Skeletal muscle cell (primary cell): ENCODE results near the gene NUDT14.

ENCODE experiments used
- DNase-seq: peaks from one replicate; pipeline ENCODE4 v3.0.0-alpha.2; 2010; ENCODE audit warnings: low read depth
- H3K4me3 ChIP-seq: 2 replicates; pipeline ENCODE4 v1.5.1; 2011; ENCODE audit warnings: low read depth, mild to moderate bottlenecking, control low read depth, low read length, moderate library complexity

Gene NUDT14

DNA sequence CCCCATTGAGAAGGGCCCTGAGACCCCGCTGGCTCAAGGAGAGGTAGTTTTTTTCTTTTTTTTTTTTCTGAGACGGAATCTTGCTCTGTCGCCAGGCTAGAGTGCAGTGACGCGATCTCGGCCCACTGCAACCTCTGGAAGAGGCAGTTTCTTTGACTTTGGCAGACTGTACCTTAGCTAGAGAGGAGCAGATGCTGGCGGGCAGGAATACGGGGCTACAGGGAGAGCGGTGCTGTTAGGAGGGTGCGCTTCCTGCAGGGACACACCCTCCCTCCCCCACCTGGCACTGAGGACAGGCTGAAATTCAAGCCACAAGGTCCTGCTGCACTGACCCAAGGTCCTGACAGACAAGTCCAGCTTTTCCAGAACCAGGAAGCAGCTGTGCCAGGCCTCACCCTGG, 32.2 kb upstream of the NUDT14 start:
- no peak overlapping the region for H3K4me3 ChIP-seq
- DNase-seq = no peak

DNA sequence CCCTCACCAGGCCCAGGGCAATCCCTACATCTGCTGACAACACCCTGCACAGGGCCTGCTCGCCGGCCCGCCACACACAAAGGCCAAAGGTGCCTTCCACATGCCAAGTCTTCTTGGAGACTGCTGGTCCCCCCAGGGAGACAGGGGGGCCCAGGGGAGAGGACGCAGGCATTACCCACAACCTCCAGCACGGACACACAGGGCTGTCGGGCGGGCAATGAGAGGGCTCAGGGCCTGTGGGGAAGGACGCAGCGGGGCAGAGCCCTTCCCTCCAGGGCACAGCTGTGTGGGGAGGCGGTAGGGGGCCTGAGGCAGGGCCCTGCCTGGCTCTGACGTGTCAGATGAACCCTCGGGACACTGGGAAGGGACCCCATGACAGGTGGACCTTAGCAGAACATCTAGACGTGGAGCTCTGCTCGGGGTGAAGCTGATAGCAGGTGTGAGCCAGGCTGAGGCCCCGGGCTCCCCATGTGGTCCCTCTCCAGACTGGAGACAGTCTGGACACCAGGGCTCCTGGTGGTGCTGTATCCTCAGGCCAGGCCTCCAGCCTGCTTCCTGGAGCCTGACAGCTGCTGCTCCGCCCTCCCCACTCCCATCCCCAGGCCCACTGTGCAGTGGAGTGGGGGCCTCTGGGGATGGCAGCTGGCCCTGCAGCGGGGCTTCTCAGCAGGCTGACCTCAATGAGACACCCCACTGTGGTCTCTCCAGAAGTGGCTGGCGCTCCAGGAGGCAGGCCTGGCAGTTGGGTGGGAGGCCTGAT, 31.6 kb upstream of the NUDT14 start:
- peak; percentile 38 for DNase-seq
- H3K4me3 ChIP-seq = no peak overlapping the region

DNA sequence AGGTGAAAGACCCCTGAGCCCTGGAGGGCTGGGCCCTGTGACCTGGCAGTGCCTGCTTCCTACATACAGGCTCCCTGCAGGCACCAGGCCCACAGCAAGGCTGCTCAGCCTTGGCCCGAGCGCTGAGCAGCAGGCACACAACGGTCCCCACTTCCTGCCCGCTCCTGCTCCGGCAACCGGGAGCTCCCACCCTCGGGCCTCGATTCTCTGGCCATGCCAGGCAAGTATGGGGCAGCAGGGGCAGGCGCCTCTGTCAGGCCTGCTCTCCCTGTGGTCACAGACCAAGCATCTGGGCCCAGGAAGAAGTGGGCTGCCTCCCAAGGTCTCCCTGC, 30.6 kb upstream of the NUDT14 start:
- DNase-seq = no peak
- no peak overlapping the region for H3K4me3 ChIP-seq

DNA sequence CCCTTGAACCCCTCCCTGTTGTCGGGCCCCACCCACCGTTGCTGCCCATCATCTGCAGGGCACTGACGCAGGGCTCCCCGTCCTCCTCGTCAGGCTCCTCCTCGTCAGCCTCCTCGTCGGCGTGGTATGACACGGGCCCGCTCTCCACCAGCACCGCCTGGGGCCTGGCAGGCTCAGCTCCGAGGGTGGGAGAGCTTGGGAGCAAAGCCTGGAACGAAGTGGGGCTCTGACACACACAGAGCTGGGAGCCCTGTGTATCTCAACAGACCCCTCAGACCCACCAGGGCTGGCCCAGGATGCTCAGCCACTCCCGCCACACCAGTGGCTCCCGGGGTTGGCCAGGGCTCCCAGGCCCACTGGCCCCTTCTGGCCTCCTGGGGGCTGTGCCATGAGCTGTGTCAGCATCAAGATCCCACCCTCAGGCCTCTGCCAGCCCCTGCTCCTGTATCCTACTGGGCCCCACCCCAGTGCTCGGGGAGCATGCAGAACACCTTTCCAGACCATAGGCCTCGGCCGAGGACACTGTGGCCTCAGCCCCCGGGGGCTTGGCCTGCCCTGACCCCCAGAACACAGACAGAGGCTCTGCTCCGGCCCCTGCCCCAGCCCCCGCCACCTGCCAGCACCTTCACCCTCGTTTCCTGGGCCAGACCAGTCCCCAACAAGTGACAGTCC, 30.1 kb upstream of the NUDT14 start:
- no peak overlapping the region for H3K4me3 ChIP-seq
- no peak for DNase-seq

DNA sequence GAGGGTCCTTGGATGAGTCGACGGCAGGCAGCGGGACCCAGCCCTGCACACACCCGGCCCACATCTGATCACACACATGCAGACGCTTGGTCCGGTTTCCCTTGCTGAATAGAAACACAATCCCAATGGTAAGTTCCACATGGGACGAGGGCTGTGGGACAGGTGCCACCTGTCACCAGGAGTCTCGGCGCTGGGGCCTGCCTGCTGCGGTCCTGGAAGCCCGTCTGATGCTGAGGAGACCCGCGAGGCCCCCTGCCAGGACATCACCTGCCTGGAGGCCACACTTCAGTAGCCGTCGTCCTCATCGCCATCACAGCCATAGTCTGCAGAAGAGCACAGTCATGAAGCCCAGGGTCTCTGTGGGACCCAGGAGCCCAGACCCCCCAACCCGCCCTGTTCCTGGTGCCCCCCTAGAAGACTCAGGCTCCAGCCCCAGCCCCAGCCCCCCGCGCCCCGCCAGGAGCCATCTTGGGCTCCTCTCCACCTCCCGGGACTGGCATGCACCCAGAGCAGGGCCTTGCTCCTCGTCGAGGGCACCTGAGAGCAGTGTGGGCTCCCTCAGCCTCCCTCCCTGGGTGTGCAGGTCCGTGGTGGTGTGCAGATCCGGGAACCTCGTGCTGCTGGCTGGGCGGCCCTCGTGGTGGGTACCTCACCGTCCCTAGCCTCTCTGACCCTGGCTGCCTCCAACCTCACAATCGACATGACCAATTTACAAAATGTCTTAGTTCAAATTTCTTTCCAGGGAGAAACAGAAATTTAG, 29.3 kb upstream of the NUDT14 start:
- no peak for DNase-seq
- H3K4me3 ChIP-seq = no peak overlapping the region

DNA sequence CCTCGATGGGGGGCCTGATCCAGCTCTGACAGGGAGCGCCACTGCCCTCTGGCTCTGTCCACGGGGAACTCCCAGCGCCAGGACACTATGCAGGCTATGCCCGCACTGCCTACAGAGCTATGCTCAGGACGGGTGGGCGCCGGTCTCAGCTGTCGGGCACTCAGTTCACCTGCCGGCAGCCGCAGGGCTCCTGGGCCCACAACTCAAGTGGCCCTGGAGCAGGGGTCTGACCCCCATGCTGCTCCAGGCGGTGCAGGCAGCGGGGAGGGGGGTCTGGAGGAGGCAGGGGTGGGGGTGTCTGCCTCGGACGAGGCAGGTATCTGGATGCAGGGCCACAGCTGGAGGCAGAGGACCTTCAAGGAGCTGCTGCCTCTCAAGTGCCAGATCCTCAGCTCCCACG, 28.5 kb upstream of the NUDT14 start:
- DNase-seq = no peak
- no peak overlapping the region for H3K4me3 ChIP-seq

DNA sequence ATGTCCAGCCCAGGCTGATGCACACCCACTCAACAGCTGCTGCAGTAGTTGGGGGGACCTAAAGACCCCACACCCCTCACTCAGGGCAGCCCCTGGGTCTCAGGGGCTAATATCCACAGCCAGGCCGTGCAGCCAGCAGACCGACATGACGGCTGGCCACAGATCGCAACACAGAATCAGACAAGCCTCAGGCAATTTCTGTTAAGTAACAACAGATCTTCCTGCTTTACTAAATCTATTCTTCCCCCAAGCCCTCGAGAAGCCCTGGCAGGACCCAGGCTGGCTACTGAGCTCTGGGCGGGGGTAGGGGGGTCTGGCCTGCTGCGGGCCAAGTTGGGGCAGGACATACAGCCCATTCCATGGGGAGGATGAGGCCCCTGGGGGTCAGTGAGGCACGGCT, 28.0 kb upstream of the NUDT14 start:
- H3K4me3 ChIP-seq = no peak overlapping the region
- DNase-seq = no peak

DNA sequence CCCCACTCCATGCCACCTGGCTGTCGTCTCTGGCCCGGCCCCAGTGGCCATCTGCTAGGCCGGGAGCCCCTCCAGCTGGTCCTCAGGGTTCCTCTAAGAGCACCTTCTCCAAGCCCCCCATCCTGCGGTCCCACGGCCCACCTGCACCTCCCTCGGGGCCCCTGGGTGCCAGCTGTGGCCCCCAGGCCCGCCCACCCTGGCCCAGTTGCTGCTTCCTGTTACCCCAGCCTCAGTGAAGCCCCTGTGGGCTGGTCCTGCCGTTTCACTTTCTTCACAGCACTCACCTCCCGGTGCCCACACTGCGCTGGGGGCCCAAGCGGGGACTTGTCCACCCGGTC, 27.6 kb upstream of the NUDT14 start:
- no peak for DNase-seq

DNA sequence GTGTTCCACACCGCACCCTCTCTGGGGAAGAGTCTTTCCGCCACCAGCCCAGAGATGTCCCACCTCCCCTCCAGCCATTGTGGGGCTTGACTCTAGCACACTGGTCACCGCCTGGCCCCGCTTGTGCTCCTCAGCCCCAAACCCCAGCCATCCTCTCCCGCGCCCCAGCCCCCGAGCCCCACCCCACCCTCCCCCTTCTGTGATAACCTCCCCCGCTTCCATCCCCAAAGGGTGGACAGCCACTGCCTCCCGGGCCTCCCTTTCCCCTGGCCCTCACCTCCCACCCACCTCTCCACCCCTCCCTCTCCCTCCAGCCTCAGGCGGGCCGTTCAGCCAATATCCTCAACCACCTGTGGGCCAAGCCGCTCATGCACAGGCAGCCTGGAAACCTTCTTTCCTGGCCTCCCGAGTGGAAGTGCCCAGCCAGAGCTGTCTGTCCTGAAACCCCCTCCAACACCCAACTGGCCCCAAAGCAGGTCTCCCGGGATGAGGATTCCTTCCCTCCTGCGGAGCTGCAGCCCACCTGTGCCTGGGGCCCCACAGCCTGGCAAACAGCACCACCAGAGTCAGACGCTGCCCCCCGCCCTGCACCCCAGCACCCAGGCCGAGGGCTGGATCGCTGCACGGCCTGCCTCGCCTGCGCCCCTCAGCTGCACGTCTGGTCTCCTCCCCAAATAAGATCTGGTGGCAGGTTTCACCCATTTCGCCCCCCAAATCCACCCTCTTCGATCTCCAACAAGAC, 27.1 kb upstream of the NUDT14 start:
- H3K4me3 ChIP-seq = no peak overlapping the region
- DNase-seq = no peak

More for the DNA sequence above, 27.6 kb upstream of the NUDT14 start:
- no peak overlapping the region for H3K4me3 ChIP-seq

DNA sequence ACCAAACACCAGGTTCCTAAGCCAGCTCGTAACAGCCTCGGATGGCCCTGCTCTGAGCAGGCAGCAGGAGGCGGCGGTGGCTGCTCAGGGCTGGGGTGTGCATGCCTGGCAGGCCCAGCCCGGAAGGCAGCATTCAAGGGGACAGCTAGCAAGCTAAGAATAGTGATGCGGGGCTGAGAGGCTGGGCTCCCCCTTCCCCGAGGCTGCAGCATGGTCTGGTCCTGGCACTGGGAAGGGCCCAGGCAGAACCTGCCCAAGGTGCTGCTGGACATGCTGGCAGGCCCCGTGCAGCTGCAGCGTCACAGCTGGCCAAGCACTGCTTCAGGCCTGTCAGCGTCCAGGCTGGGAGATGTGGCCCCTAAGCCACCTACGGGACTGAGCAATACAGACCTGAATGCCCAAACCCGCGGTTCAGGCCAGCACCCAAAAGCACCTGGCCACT, 26.4 kb upstream of the NUDT14 start:
- DNase-seq = no peak
- no peak overlapping the region for H3K4me3 ChIP-seq

DNA sequence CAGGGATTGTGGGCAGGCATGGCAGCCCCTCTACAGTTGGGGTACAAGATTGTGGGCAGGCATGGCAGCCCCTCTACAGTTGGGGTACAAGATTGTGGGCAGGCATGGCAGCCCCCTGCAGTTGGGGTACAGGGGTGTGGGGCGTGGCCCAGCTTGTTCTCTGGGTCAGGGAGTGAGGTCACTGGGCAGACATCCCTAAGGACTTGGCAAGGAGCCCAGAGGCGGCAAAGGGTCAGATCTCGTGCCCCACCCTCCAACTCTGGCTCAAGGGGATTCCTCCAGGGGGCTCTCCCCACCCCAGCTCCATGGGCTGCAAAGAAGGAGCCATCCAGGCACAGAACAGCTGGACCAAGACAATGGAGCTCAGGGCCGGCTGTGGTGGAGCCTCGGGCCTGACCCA, 25.8 kb upstream of the NUDT14 start:
- DNase-seq = no peak
- H3K4me3 ChIP-seq = no peak overlapping the region

DNA sequence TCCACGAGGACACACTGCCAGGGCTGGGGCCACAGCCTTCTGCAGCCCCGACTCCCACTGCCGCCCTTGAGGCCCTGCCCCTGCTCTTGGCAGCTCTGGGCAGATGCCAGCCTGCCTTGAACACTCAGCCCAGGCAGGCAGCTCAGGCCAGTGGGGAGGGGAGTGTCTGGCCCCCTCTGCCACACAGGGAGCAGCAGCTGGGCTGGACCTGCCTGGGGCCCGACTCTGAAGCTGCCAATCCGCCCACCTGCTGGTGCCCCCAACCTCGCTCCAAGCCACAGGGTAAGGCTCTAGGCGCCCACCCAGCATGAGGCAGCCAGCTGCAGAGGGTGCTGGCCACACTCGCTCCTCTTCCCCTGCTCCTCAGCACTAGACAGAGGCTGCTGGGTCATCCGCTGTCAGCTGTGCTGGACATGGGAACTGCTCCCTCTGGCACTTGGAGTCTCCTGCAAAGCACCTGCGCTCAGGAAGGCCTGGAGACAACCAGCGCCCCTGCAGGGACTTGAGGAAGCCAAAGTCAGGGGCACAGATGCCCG, 24.6 kb upstream of the NUDT14 start:
- no peak for DNase-seq
- no peak overlapping the region for H3K4me3 ChIP-seq

DNA sequence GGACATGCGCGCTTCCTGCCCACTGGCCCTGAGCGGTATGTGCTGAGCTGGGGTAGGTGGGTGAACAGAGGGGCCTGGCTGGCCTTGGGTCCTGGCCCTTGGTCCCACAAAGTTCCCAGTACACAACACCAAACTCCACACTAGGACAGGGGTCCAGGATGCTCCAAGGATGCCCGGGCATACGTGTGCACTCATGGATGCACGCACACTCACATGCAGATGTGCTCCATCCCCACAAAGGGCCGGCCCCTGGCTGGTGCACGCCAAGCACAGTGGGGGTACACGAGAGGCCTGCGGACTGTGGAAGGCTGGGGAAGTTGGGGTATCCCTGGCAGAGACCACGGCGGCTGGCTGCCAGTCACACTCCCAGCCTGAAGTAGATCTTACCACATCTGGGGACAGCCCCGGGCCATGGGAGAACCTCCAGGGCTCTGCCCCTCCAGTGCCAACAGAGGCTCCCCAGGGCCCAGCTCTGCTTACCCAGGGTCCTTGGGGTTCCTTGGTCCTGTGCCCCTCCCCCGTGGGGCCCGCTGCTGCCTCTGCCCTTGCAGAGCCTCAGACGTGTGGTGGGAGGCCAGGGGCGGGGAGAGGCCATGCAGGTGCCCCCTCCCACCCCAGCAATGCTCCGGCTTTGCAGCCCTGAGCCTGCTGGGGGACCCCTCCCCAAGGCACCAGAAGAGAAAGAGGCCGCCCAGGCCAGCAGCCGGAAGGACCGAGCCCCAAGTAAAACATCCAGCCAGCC, 24.0 kb upstream of the NUDT14 start:
- DNase-seq = no peak
- no peak overlapping the region for H3K4me3 ChIP-seq

DNA sequence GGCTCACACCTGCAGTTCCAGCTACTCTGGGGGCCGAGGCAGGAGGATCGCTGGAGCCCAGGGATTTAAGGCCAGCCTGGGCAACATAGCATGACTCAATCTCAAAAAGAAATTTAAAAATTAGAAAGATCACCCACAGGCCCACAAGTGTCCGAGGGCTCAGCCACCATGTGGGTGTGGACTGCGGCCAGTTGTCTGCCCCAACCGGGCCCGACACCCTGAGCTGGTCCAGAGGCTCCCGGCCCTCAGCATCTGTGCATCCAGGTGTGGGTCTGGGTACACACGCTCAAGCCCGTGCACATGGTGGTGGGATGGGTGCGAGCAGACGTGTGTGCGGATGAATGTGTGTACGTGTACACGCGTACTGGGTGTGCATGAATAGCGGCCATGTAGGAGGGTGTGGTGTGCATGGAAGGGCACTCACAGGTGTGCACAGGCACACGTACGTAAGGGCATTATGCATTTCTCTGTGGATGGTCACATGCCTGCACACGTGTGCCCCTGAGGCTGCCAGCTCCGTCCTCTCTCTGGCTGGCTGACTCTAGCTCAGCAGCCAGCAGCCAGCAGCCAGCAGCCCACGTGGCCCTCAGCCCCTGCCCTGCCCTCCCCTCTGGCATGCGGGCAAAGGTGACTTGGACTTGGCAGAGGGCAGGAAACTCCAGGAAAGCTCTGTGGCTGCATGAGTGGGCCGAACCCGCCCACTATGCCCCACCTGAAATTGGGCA, 23.3 kb upstream of the NUDT14 start:
- no peak overlapping the region for H3K4me3 ChIP-seq
- DNase-seq = no peak

DNA sequence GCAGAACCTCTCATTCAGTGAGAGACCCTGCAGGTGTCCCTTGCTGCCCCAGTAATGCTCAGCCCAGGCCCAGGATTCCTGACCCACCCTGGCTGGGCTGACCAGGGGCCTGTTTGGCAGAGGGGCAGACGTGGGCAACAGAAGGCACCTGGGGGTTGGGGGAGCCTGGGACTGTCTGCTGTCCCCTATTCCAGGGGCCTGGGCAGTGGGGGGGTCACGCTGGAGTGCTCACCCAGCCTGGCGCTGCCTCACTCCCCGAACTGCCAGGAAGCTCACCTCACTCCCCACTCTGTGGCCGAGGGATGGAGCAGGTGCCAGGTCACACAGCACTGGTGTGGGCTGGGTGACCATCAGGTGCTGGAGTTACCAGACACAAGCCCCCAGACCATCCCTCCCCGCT, 22.6 kb upstream of the NUDT14 start:
- no peak for DNase-seq
- H3K4me3 ChIP-seq = no peak overlapping the region

DNA sequence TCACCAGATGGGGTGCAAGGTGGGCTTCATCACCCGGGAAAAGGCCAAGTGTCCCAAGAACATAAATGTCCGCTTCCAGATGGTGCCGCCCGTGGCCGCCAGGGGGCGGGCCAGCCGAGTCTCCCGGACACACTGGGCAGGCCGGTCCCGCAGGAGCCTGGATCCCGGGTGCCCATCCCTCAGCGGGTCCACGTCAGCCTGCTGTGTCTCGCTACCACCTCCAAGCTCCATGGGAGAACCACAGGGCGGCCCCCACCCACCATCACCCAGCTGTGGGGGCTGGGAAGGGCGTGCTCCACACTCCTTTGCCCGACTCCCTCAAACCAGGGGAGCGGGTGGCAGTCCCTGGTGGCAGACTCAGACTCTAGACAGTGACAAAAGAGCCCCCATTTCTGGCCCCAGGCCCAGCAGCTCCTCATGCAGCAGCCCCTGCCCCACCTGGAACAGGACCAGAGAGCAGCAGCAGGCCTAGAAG, 22.0 kb upstream of the NUDT14 start:
- H3K4me3 ChIP-seq = no peak overlapping the region
- no peak for DNase-seq

DNA sequence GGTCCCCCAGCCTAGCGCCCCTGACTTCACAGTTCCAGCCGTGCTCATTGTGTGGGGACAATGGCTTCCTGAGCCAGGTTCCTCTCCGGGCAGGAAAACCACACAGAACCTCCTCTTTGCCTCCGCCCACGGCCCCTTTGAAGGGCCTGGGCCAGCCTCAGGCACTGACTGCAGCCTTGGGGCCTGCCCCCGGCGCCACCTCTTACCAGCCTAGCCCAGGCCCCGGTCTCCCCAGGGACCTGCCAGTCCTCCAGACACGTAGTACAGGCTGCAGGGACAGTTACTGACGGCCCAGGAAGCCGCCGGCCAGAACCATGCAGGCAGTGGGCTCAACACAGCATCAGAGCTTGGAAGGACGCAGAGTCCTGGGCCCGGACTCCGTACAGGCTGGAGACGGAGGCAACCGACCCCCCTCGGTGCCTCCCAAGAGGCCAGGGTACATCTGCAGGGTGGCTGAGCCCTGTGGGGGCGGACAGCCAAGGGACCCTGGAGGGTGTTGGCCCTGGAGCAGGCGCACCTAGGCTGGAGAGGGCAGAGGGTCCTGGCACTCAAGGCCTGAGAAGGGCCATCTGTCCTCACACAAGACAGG, 20.9 kb upstream of the NUDT14 start:
- H3K4me3 ChIP-seq = no peak overlapping the region
- no peak for DNase-seq
